GM12878 (cell line): ENCODE results near the gene BCLAF1.

Experiments used
- ATF3 ChIP-seq: IDR thresholded peaks from 2 replicates; pipeline ENCODE4 v1.6.1; 2011; ENCODE audit warnings: low read depth, mild to moderate bottlenecking, low read length, moderate library complexity, borderline replicate concordance; ENCODE audit errors: extremely low read depth
- CEBPB ChIP-seq, 2 experiments: fragments of 150-350 bp in 1 of 2; IDR thresholded peaks; 2 replicates each; pipeline ENCODE4 v1.6.1; 2012 to 2014; ENCODE audit warnings: low read depth in 2 of 2, low read length in 2 of 2, borderline replicate concordance in 1 of 2, inconsistent platforms in 1 of 2
- CHD2 ChIP-seq: IDR thresholded peaks from 2 replicates; pipeline ENCODE4 v1.6.1; 2011; ENCODE audit warnings: low read depth, low read length, improper control_type of control experiment, borderline replicate concordance
- CTCF ChIP-seq, 3 experiments: IDR thresholded peaks in 2 of 3; conservative IDR thresholded peaks in 1 of 3; 2 replicates each; pipeline ENCODE4 v1.5.1; 2011; ENCODE audit warnings: low read depth in 3 of 3, low read length in 3 of 3, mild to moderate bottlenecking in 3 of 3, control low read depth in 2 of 3, moderate library complexity in 2 of 3, inconsistent platforms in 1 of 3, mixed read lengths in 1 of 3; ENCODE audit not compliant: control insufficient read depth in 2 of 3, insufficient read depth in 1 of 3; ENCODE audit errors: extremely low read depth in 1 of 3
- ETV6 ChIP-seq, 2 experiments: fragments of 450-650 bp in 1 of 2; IDR thresholded peaks in 1 of 2; conservative IDR thresholded peaks in 1 of 2; 2 replicates each; pipeline ENCODE4 v1.6.1; 2014; ENCODE audit warnings: antibody characterized with exemption in 1 of 2, borderline replicate concordance in 1 of 2, low read depth in 1 of 2, mild to moderate bottlenecking in 1 of 2, moderate library complexity in 1 of 2
- JUND ChIP-seq: IDR thresholded peaks from 2 replicates; pipeline ENCODE4 v1.6.1; 2012; ENCODE audit warnings: low read depth, mild to moderate bottlenecking, low read length, improper control_type of control experiment, moderate library complexity
- NBN ChIP-seq: fragments of 450-650 bp; IDR thresholded peaks from 2 replicates; pipeline ENCODE4 v1.6.1; 2016
- POLR2A ChIP-seq: IDR thresholded peaks from 2 replicates; pipeline ENCODE4 v1.6.1; 2011; ENCODE audit warnings: low read depth, mild to moderate bottlenecking, low read length
- REST ChIP-seq: IDR thresholded peaks from 2 replicates; pipeline ENCODE4 v1.6.1; 2012; ENCODE audit warnings: mild to moderate bottlenecking, low read depth, low read length
- TAF1 ChIP-seq: IDR thresholded peaks from 2 replicates; pipeline ENCODE4 v1.6.1; 2011; ENCODE audit warnings: mild to moderate bottlenecking, low read depth, low read length, borderline replicate concordance
- TF ChIP-seq, protein P1 (sequence below): fragments of 450-650 bp; IDR thresholded peaks from 2 replicates; pipeline ENCODE4 v1.6.1; 2016; ENCODE audit warnings: mild to moderate bottlenecking
- TF ChIP-seq, protein P2 (sequence below): fragments of 450-650 bp; formaldehyde crosslinking; IDR thresholded peaks from 2 replicates; pipeline ENCODE4 v1.4.0; 2022; ENCODE audit warnings: mild to moderate bottlenecking, moderate library complexity

DNA sequence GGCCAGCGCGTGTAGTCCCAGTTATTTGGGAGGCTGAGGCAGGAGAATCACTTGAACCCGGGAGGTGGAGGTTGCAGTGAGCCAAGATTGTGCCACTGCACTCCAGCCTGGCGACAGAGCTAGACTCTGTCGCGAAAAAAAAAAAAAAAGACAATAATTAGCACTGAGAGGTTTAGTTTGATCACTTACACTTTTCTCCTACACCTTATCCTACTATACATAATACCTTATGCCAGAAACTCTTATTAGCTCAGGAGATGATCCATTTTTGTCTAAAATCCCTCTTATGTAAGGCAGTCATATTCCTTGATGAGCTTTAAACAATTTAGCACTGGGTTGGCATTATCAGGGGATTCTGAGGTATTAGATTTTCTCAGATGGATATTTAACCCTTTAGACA, 35.9 kb downstream of the BCLAF1 start:
- TF ChIP-seq CEBPB (IDR thresholded peaks at IDR 0.05; ENCODE audit: borderline replicate concordance in 1 of 2, low read depth in 2 of 2, low read length in 2 of 2), result no peak
- TF ChIP-seq NBN, result no peak
- no peak for TF ChIP-seq CTCF (IDR thresholded peaks at IDR 0.05 in 2 of 3, conservative IDR thresholded peaks at IDR 0.05 in 1 of 3; ENCODE audit: control insufficient read depth in 2 of 3, extremely low read depth in 1 of 3, insufficient read depth in 1 of 3, low read depth in 3 of 3, low read length in 3 of 3)
- TF ChIP-seq ETV6 (conservative IDR thresholded peaks at IDR 0.05 in 1 of 2, IDR thresholded peaks at IDR 0.05 in 1 of 2; ENCODE audit: borderline replicate concordance in 1 of 2, low read depth in 1 of 2), result no peak
- TF ChIP-seq, protein P1, sequence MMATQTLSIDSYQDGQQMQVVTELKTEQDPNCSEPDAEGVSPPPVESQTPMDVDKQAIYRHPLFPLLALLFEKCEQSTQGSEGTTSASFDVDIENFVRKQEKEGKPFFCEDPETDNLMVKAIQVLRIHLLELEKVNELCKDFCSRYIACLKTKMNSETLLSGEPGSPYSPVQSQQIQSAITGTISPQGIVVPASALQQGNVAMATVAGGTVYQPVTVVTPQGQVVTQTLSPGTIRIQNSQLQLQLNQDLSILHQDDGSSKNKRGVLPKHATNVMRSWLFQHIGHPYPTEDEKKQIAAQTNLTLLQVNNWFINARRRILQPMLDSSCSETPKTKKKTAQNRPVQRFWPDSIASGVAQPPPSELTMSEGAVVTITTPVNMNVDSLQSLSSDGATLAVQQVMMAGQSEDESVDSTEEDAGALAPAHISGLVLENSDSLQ, result no peak
- no peak for TF ChIP-seq REST
- no peak for TF ChIP-seq JUND
- TF ChIP-seq CHD2, result no peak
- no peak for TF ChIP-seq TAF1
- no peak for TF ChIP-seq POLR2A
- TF ChIP-seq, protein P2, sequence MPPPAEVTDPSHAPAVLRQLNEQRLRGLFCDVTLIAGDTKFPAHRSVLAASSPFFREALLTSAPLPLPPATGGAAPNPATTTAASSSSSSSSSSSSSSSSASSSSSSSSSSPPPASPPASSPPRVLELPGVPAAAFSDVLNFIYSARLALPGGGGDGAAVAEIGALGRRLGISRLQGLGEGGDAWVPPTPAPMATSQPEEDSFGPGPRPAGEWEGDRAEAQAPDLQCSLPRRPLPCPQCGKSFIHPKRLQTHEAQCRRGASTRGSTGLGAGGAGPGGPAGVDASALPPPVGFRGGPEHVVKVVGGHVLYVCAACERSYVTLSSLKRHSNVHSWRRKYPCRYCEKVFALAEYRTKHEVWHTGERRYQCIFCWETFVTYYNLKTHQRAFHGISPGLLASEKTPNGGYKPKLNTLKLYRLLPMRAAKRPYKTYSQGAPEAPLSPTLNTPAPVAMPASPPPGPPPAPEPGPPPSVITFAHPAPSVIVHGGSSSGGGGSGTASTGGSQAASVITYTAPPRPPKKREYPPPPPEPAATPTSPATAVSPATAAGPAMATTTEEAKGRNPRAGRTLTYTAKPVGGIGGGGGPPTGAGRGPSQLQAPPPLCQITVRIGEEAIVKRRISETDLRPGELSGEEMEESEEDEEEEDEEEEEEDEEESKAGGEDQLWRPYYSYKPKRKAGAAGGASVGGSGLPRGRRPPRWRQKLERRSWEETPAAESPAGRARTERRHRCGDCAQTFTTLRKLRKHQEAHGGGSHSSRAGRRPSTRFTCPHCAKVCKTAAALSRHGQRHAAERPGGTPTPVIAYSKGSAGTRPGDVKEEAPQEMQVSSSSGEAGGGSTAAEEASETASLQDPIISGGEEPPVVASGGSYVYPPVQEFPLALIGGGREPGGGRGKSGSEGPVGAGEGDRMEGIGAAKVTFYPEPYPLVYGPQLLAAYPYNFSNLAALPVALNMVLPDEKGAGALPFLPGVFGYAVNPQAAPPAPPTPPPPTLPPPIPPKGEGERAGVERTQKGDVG (CRISPR knock-in tag), result no peak
- no peak for TF ChIP-seq ATF3
